ENCODE data around the gene IL17RB.

DNA sequence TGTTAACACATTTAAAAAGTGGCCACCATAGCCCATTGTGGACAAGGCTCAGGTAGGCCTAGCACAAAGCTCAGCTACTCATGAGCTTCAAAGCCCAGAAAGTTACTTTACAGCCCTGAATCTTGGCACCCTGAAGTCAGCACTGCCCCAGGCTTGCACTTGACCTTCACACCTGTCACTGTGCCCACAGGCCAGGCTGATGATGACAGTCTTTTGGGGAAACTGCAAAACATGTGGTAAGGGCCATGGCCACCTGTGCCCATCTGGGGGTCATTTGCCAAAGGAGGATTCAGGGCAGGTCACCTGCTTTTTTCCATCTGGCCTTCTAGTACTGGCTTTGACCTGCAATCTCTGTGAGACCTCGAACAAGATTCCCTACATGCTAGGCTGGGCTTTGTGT is 11.1 kb upstream of the IL17RB start:
- TF ChIP-seq POLR2AphosphoS5 (IDR thresholded peaks at IDR 0.05) = no peak
- TF ChIP-seq, protein P1, sequence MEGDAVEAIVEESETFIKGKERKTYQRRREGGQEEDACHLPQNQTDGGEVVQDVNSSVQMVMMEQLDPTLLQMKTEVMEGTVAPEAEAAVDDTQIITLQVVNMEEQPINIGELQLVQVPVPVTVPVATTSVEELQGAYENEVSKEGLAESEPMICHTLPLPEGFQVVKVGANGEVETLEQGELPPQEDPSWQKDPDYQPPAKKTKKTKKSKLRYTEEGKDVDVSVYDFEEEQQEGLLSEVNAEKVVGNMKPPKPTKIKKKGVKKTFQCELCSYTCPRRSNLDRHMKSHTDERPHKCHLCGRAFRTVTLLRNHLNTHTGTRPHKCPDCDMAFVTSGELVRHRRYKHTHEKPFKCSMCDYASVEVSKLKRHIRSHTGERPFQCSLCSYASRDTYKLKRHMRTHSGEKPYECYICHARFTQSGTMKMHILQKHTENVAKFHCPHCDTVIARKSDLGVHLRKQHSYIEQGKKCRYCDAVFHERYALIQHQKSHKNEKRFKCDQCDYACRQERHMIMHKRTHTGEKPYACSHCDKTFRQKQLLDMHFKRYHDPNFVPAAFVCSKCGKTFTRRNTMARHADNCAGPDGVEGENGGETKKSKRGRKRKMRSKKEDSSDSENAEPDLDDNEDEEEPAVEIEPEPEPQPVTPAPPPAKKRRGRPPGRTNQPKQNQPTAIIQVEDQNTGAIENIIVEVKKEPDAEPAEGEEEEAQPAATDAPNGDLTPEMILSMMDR (IDR thresholded peaks at IDR 0.05) = no peak

Measured in breast epithelium (tissue), 3 donors.